ENCODE results near the gene SLC9A1. TPM values are rescaled to one million over a fixed set of nuclear protein-coding genes. Genes with fewer than 3 reads are reported as not detected.

The SLC9A1 gene
- total and polyA plus RNA-seq, 10 of the 15 experiments (the other 5 are each of a cell fraction or from before 2014, with no cell fraction given) = 0.87 to 21.4 (median 4.3) TPM

- TF ChIP-seq ZNF687 (IDR thresholded peaks at IDR 0.05) = no peak
- no peak for TF ChIP-seq SUZ12 (IDR thresholded peaks at IDR 0.05; ENCODE audit: unreplicated experiment)
- TF ChIP-seq SREBF2 (IDR thresholded peaks at IDR 0.05; ENCODE audit: low read length) = no peak
- no peak for TF ChIP-seq BCLAF1 (IDR thresholded peaks at IDR 0.05)
- no peak for TF ChIP-seq FOXM1 (IDR thresholded peaks at IDR 0.05; ENCODE audit: low read depth, low read length)
- no peak for TF ChIP-seq ZBED1 (IDR thresholded peaks at IDR 0.05; ENCODE audit: borderline replicate concordance)
- no peak for TF ChIP-seq GATAD2B (conservative IDR thresholded peaks at IDR 0.05; ENCODE audit: low read depth)
Measured at GRCh38 chr1:27074175-27074780, 80.6 kb downstream of the SLC9A1 start (continued).

All from GM12878 (cell line).